ENCODE data around the gene TNFSF12. TPM values are rescaled to one million over a fixed set of nuclear protein-coding genes. Genes with fewer than 3 reads are reported as not detected.

Gene TNFSF12
- total RNA-seq, 1 experiment from 2014 or later, result not detected

GRCh38 chr17:7561589-7562207 is 12.8 kb downstream of the TNFSF12 start, which contains the start of gene SENP3:
Gene SENP3 (plus strand): TSS chr17:7561919. CDS start chr17:7563077, 1,158 bp downstream.
- H3K27ac Mint-ChIP-seq (ENCODE audit: unreplicated experiment), result peak within 1 kb of the TSS; percentile 75
- intact Hi-C loops (cut with micrococcal nuclease; ENCODE audit: unreplicated experiment), result loop anchor here (1.0 to 2.0 kb wide), 3 partner anchors 47 to 205 kb away; partner anchors contain the start of gene TMEM102
- peak within 1 kb of the TSS; percentile 86 for H3K4me3 Mint-ChIP-seq (ENCODE audit: unreplicated experiment)
- Histone ChIP-seq H3K27me3 (replicated peaks; ENCODE audit: control insufficient read depth, insufficient read depth, low read length) (no peaks in the 10 kb centered on the region), H3K9me3 (no peaks in the 10 kb centered on the region), H3K36me3 (ENCODE audit: control insufficient read depth, insufficient read depth, low read length) (no peaks in the 10 kb centered on the region), H3K4me1 (peaks cover 4% of the 10 kb centered on the region; the same call in 1 of the 2 replicates), H3K4me3 (ENCODE audit: low read depth, low read length) (peak within 1 kb of the TSS; percentile 61)
- peaks cover 45% of the 10 kb centered on the region for H3K36me3 Mint-ChIP-seq (ENCODE audit: insufficient read depth, unreplicated experiment)
- ChIA-PET POLR2A (interaction anchor here (0.7 kb wide), 1 partner anchor 13 kb away, joined by 3 read pairs; the partner anchor contains the start of gene TNFSF12), CTCF (interaction anchor here (1.5 to 1.6 kb wide), 2 partner anchors 46 to 126 kb away, joined by 5 to 21 read pairs; partner anchors contain the start of gene TMEM102)
- DNase-seq, result peak; percentile 81 to 87
- no peaks in the 10 kb centered on the region for H3K9me3 Mint-ChIP-seq (ENCODE audit: unreplicated experiment)
- TF ChIP-seq CTCF (IDR thresholded peaks at IDR 0.05; ENCODE audit: insufficient read depth in 1 of 2, low read depth in 1 of 2, low read length in 1 of 2, severe bottlenecking in 1 of 2, unreplicated experiment in 1 of 2), result no peak
- BruUV-seq (replicated peaks), result no TSS peak
- no peaks in the 10 kb centered on the region for H3K4me1 Mint-ChIP-seq (ENCODE audit: low read depth, unreplicated experiment)
- H3K27me3 Mint-ChIP-seq (ENCODE audit: insufficient read depth, unreplicated experiment), result no peaks in the 10 kb centered on the region

- Mint-ChIP-seq H3K4me3 (ENCODE audit: unreplicated experiment) (peak overlapping the region; percentile 86), H3K27ac (ENCODE audit: unreplicated experiment) (peak overlapping the region; percentile 39), H3K9me3 (ENCODE audit: unreplicated experiment) (no peaks in the 10 kb centered on the region), H3K27me3 (ENCODE audit: insufficient read depth, unreplicated experiment) (no peaks in the 10 kb centered on the region), H3K4me1 (ENCODE audit: low read depth, unreplicated experiment) (no peaks in the 10 kb centered on the region), H3K36me3 (ENCODE audit: insufficient read depth, unreplicated experiment) (peaks cover 51% of the 10 kb centered on the region)
- ChIA-PET POLR2A (interaction anchor here (0.7 kb wide), 1 partner anchor 14 kb away, joined by 3 read pairs; the partner anchor contains the start of gene TNFSF12), CTCF (no interaction called here)
- H3K9me3 ChIP-seq, result no peaks in the 10 kb centered on the region
- peaks cover 4% of the 10 kb centered on the region; the same call in 1 of the 2 replicates for H3K4me1 ChIP-seq
- no peak for DNase-seq
- H3K4me3 ChIP-seq (ENCODE audit: low read depth, low read length), result peak overlapping the region; percentile 61
- no peaks in the 10 kb centered on the region for H3K36me3 ChIP-seq (ENCODE audit: control insufficient read depth, insufficient read depth, low read length)
- intact Hi-C loops (cut with micrococcal nuclease; ENCODE audit: unreplicated experiment), result no loop called here
- TF ChIP-seq CTCF (IDR thresholded peaks at IDR 0.05; ENCODE audit: insufficient read depth in 1 of 2, low read depth in 1 of 2, low read length in 1 of 2, severe bottlenecking in 1 of 2, unreplicated experiment in 1 of 2), result no peak
- no peaks in the 10 kb centered on the region for H3K27me3 ChIP-seq (replicated peaks; ENCODE audit: control insufficient read depth, insufficient read depth, low read length)
- TSS peak; percentile 45 for BruUV-seq (replicated peaks)
Measured at GRCh38 chr17:7562208-7562605, 13.3 kb downstream of the TNFSF12 start.

GRCh38 chr17:7563115-7563869 is 14.4 kb downstream of the TNFSF12 start:
- BruUV-seq (replicated peaks), result no TSS peak
- DNase-seq, result no peak
- Histone ChIP-seq H3K36me3 (ENCODE audit: control insufficient read depth, insufficient read depth, low read length) (no peaks in the 10 kb centered on the region), H3K27me3 (replicated peaks; ENCODE audit: control insufficient read depth, insufficient read depth, low read length) (no peaks in the 10 kb centered on the region), H3K4me1 (peaks cover 4% of the 10 kb centered on the region; the same call in 1 of the 2 replicates), H3K4me3 (ENCODE audit: low read depth, low read length) (no peak overlapping the region; the same call in 1 of the 2 replicates), H3K9me3 (no peaks in the 10 kb centered on the region)
- ChIA-PET CTCF (no interaction called here), POLR2A (no interaction called here)
- H3K9me3 Mint-ChIP-seq (ENCODE audit: unreplicated experiment), result no peaks in the 10 kb centered on the region
- peaks cover 58% of the 10 kb centered on the region for H3K36me3 Mint-ChIP-seq (ENCODE audit: insufficient read depth, unreplicated experiment)
- H3K27me3 Mint-ChIP-seq (ENCODE audit: insufficient read depth, unreplicated experiment), result no peaks in the 10 kb centered on the region
- intact Hi-C loops (cut with micrococcal nuclease; ENCODE audit: unreplicated experiment), result no loop called here
- H3K4me3 Mint-ChIP-seq (ENCODE audit: unreplicated experiment), result peak overlapping the region; percentile 86
- no peak overlapping the region for H3K27ac Mint-ChIP-seq (ENCODE audit: unreplicated experiment)
- TF ChIP-seq CTCF (IDR thresholded peaks at IDR 0.05; ENCODE audit: insufficient read depth in 1 of 2, low read depth in 1 of 2, low read length in 1 of 2, severe bottlenecking in 1 of 2, unreplicated experiment in 1 of 2), result no peak
- H3K4me1 Mint-ChIP-seq (ENCODE audit: low read depth, unreplicated experiment), result peaks cover 6% of the 10 kb centered on the region

Measured in Caco-2 (cell line).